Psoas muscle (tissue), 8 donors: ENCODE measurements around the gene NOM1. TPM values are rescaled to one million over a fixed set of nuclear protein-coding genes. Genes with fewer than 3 reads are reported as not detected.
A peak's percentile ranks its signal among the peaks of the same experiment; 100 is the strongest.

Experiments
- ATAC-seq, 4 donors: fragments of 200-7000 bp; cut with Tn5 transposase; one replicate each; pipeline ENCODE4 v1.9.1; 2020; ENCODE audit warnings: moderate library complexity in 3 of 4, mild to moderate bottlenecking in 2 of 4
- DNase-seq, 2 donors: peaks; one replicate each; pipeline ENCODE4 v3.0.0-alpha.2; 2020
- H3K27ac ChIP-seq: fragments of 200-600 bp; one replicate; pipeline ENCODE4 v1.8.0; 2022
- H3K27me3 ChIP-seq, 3 donors: fragments of 200-600 bp in 1 of 3; one replicate each; pipeline versions ENCODE4 v1.6.1 to v1.8.0; 2013 to 2022; ENCODE audit warnings: low read length in 2 of 3, mild to moderate bottlenecking in 2 of 3, moderate library complexity in 1 of 3; ENCODE audit not compliant: insufficient read depth in 3 of 3
- H3K36me3 ChIP-seq, 2 donors: fragments of 200-600 bp in 1 of 2; one replicate each; pipeline versions ENCODE4 v1.6.1 to v1.8.0; 2013 to 2022; ENCODE audit warnings: low read depth in 1 of 2, mild to moderate bottlenecking in 1 of 2, moderate library complexity in 1 of 2; ENCODE audit not compliant: insufficient read depth in 1 of 2
- H3K4me1 ChIP-seq: fragments of 200-600 bp; one replicate; pipeline ENCODE4 v1.8.0; 2022
- H3K4me3 ChIP-seq: fragments of 200-600 bp; one replicate; pipeline ENCODE4 v1.8.0; 2022; ENCODE audit warnings: mild to moderate bottlenecking
- H3K9me3 ChIP-seq: fragments of 200-600 bp; one replicate; pipeline ENCODE4 v1.8.0; 2022
- WGBS, 3 donors: extraction: QIAGEN DNeasy Blood & Tissue Kit; methylation state at CpG; one replicate each; pipeline versions ENCODE4 v1.1.6 to v1.1.7; 2013; 5-methylcytosine and 5-hydroxymethylcytosine counted together
- intact Hi-C, 2 donors: fragments of 100-400 bp; cut with DNase I; formaldehyde crosslinking; loops; one replicate each; pipeline versions ENCODE4 v1.11.0 to v1.14.2; 2022
- polyA plus RNA-seq, 3 donors: library from polyadenylated mRNA; stranded (reverse); fragments of 200-250 nt; gene quantifications; one replicate each; pipeline ENCODE4 v1.2.3, GENCODE V29; 2013
- total RNA-seq, 4 donors: library from RNA; stranded (reverse); fragmentation: NEBNext Ultra II Directional in 2 of 4; extraction: Animal tissue kit (Norgen Biotek cat#: 25700) in 2 of 4; gene quantifications; one replicate each; pipeline versions ENCODE4 v1.2.1 to v1.2.4, GENCODE V29; 2021 to 2023
- TF ChIP-seq, protein P1 (sequence below): fragments of 200-600 bp; IDR thresholded peaks from one replicate; pipeline ENCODE4 v1.8.0; 2022; ENCODE audit warnings: antibody characterized with exemption
- donor health status: healthy with polysubstance abuse.
- donor health status: DM: no; HTN: no; CAD: no; lungs with moderate emphysema.
- donor health status: Bipolar disorder and iron deficiency.
- donor health status: healthy.
- donor health status: DM: yes; HTN: yes; CAD: no.
- donor health status: DM: no; HTN: no; CAD: no.
- donor health status: DM: no; HTN: no; CAD: no.
- donor health status: DM: yes; HTN: yes; CAD: no.

Gene NOM1
- total and polyA plus RNA-seq, 7 donors = 8.2 to 20.5 (median 14.7) TPM

- WGBS, 3 donors = 5 to 7% (median 7%) methylated on average over 32 of the region's 32 CpGs
- Histone ChIP-seq H3K27ac (no peak overlapping the region), H3K9me3 (no peaks in the 10 kb centered on the region), H3K27me3 (peaks cover 0 to 99% (median 54%) of the 10 kb centered on the region in 3 donors), H3K4me1 (peaks cover 33% of the 10 kb centered on the region), H3K36me3 (no peaks in the 10 kb centered on the region), H3K4me3 (no peak overlapping the region)
- ATAC-seq (no peak), DNase-seq (no peak)
- TF ChIP-seq, protein P1, sequence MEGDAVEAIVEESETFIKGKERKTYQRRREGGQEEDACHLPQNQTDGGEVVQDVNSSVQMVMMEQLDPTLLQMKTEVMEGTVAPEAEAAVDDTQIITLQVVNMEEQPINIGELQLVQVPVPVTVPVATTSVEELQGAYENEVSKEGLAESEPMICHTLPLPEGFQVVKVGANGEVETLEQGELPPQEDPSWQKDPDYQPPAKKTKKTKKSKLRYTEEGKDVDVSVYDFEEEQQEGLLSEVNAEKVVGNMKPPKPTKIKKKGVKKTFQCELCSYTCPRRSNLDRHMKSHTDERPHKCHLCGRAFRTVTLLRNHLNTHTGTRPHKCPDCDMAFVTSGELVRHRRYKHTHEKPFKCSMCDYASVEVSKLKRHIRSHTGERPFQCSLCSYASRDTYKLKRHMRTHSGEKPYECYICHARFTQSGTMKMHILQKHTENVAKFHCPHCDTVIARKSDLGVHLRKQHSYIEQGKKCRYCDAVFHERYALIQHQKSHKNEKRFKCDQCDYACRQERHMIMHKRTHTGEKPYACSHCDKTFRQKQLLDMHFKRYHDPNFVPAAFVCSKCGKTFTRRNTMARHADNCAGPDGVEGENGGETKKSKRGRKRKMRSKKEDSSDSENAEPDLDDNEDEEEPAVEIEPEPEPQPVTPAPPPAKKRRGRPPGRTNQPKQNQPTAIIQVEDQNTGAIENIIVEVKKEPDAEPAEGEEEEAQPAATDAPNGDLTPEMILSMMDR = no peak
- intact Hi-C loops = no loop called here
Measured at GRCh38 chr7:157001920-157002818, 52.7 kb downstream of the NOM1 start.

DNA sequence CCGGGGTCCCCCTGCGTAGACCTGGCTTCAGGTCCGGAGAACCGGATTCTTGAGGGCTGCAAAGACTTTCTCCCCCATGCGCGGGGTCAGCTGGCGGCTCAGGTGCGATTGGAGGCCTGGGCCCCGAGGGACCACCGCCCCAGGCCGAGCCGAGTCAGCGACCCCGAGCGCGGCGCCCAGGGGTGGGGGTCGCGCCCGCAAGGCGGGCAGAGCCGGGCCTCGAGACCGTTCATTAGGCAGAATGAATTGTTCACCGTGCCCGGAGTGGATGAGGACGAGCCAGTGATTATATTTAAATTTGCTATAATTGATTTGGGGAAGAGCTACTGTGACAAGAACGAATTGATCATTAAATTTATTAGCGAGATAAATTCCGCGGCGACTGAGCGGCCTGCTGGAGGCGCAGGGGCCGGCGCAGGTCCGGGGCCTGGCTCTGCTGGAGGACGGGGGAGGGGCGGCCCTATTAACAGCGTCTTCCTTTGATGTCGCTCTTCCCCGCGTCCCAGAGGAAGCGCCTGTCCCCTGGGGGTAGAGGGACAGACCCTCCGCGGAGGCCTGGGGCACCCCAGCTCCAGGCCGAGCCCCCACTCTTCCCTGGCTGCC lies 53.4 kb downstream of the NOM1 start:
- no peak overlapping the region for H3K27ac ChIP-seq
- H3K9me3 ChIP-seq = no peaks in the 10 kb centered on the region
- H3K4me3 ChIP-seq = no peak overlapping the region
- no peak for ATAC-seq
- H3K36me3 ChIP-seq = no peaks in the 10 kb centered on the region
- peaks cover 0 to 99% (median 57%) of the 10 kb centered on the region in 3 donors for H3K27me3 ChIP-seq
- intact Hi-C loops = no loop called here
- TF ChIP-seq, protein P1 = no peak
- 5 to 6% (median 5%) methylated on average over 45 to 47 of the region's 47 CpGs for WGBS, 3 donors
- H3K4me1 ChIP-seq = peaks cover 33% of the 10 kb centered on the region
- DNase-seq = no peak

DNA sequence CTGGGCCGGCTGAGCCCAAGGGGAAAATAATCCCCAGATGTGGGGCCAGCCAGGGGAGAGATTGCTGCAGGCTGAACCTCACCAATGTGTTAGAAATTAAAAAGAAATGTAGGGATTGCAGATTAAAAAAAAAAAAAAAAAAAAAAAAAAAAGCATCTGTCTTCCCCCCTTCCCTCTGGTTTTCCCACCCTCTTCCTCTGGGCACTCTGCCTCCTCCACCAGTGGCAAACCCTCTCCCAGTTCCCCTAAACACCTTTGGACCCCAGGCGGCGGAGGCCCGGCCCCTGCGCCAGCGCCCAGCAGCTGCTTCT lies 53.9 kb downstream of the NOM1 start:
- TF ChIP-seq, protein P1 = no peak
- ATAC-seq = no peak

DNA sequence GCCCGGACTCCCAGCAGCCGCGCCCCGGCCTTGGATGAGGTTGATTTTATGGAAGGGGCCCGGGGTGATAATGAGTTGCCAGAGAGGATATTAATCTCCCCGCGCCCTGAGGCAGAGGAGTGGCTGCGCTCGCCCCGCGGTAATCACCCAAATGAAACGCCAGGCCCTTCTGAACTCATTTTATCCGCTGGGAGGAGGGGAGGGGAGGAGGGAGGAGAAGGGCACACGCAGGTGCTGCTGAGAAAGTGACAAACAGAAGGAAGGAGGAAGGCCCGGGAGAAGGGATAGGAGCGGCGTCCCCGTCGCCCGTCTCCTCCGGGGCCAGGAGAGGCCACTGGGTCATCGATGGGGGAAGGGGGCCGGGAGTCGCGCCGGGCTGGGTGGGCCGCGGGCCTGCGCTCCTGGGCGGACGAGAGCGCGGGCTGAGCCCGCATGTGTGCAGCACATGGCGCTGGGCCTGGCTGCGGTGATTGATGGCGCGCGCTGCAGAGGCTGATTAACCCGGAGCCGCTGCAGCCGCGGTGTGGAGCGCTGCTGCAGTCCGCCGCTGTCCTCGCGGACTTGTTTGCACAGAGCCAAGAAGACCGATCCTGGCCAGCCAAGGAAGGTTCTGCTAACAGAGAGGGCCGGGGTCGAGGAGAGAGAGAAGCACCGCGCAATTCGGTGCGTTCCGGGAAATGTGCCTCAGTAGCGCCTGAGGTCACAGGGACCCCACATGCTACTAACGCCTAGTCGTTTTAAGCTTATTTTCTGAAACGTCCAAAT lies 54.4 kb downstream of the NOM1 start:
- ATAC-seq (peak in 3 of 4 donors; percentile 48 to 73 (median 68)), DNase-seq (no peak)
- no peak overlapping the region for H3K27ac ChIP-seq
- H3K4me1 ChIP-seq = peaks cover 33% of the 10 kb centered on the region
- 1 to 2% (median 1%) methylated on average over 51 to 60 of the region's 60 CpGs for WGBS, 3 donors
- H3K27me3 ChIP-seq = peaks cover 0 to 99% (median 60%) of the 10 kb centered on the region in 3 donors
- H3K4me3 ChIP-seq = peak overlapping the region; percentile 43
- intact Hi-C loops = no loop called here
- H3K9me3 ChIP-seq = no peaks in the 10 kb centered on the region
- no peaks in the 10 kb centered on the region for H3K36me3 ChIP-seq
- TF ChIP-seq, protein P1 = no peak

More for the DNA sequence above, 53.9 kb downstream of the NOM1 start:
- intact Hi-C loops = no loop called here
- Histone ChIP-seq H3K4me3 (peak overlapping the region; percentile 43), H3K9me3 (no peaks in the 10 kb centered on the region), H3K4me1 (peaks cover 33% of the 10 kb centered on the region), H3K27me3 (peaks cover 0 to 99% (median 59%) of the 10 kb centered on the region in 3 donors), H3K27ac (no peak overlapping the region), H3K36me3 (no peaks in the 10 kb centered on the region)
- no peak for DNase-seq
- 7 to 13% (median 8%) methylated on average over 6 of the region's 6 CpGs for WGBS, 3 donors
